Keratinocyte (primary cell): ENCODE data around the gene DNAH11. TPM values are rescaled to one million over a fixed set of nuclear protein-coding genes. Genes with fewer than 3 reads are reported as not detected.

Experiments used
- DNase-seq: peaks from one replicate; pipeline ENCODE4 v3.0.0-alpha.2; 2011; ENCODE audit warnings: low read depth, missing footprints, low spot score
- FAIRE-seq: peaks from 2 replicates; lab custom pipeline; 2011; peaks lifted over from hg19 to GRCh38; lab: Jason Lieb, UNC
- H2AFZ ChIP-seq: 2 replicates; pipeline ENCODE4 v1.6.0; 2012; ENCODE audit warnings: low read length, control low read depth, inconsistent platforms; ENCODE audit not compliant: control insufficient read depth
- H3K27ac ChIP-seq: 2 replicates; pipeline ENCODE4 v1.5.1; 2011; ENCODE audit warnings: low read length; ENCODE audit not compliant: control insufficient read depth, insufficient read depth
- H3K27me3 ChIP-seq: 3 replicates; pipeline ENCODE4 v1.6.0; 2011; ENCODE audit warnings: low read length; ENCODE audit not compliant: control insufficient read depth, insufficient read depth; ENCODE audit errors: extremely low read depth
- H3K36me3 ChIP-seq, 2 experiments: 2 replicates in 1 of 2; 3 replicates in 1 of 2; pipeline ENCODE4 v1.5.1; 2011; ENCODE audit warnings: low read length in 2 of 2, mild to moderate bottlenecking in 1 of 2; ENCODE audit not compliant: control insufficient read depth in 2 of 2, insufficient read depth in 2 of 2; ENCODE audit errors: extremely low read depth in 1 of 2
- H3K4me1 ChIP-seq: 3 replicates; pipeline ENCODE4 v1.5.1; 2011; ENCODE audit warnings: low read length; ENCODE audit not compliant: control insufficient read depth, insufficient read depth; ENCODE audit errors: extremely low read depth
- H3K4me2 ChIP-seq: 3 replicates; pipeline ENCODE4 v1.6.0; 2011; ENCODE audit warnings: low read depth, low read length; ENCODE audit not compliant: control insufficient read depth, insufficient read depth; ENCODE audit errors: extremely low read depth
- H3K4me3 ChIP-seq, 3 experiments: fragments of 200-600 bp in 1 of 3; sonication (generic) in 1 of 3; 2 replicates in 2 of 3; 3 replicates in 1 of 3; pipeline ENCODE4 v1.5.1; 2011 to 2016; ENCODE audit warnings: low read length in 3 of 3, mild to moderate bottlenecking in 3 of 3, control low read depth in 2 of 3, inconsistent platforms in 1 of 3, low read depth in 1 of 3, mixed read lengths in 1 of 3, mixed run types in 1 of 3, moderate library complexity in 1 of 3; ENCODE audit not compliant: control insufficient read depth in 2 of 3, insufficient read depth in 2 of 3; ENCODE audit errors: extremely low read depth in 1 of 3
- H3K79me2 ChIP-seq: 2 replicates; pipeline ENCODE4 v1.6.0; 2012; ENCODE audit warnings: low read length; ENCODE audit not compliant: control insufficient read depth, insufficient read depth
- H3K9ac ChIP-seq: 3 replicates; pipeline ENCODE4 v1.6.0; 2011; ENCODE audit warnings: low read length; ENCODE audit not compliant: control insufficient read depth, insufficient read depth; ENCODE audit errors: extremely low read depth
- H3K9me1 ChIP-seq: 3 replicates; pipeline ENCODE4 v1.6.0; 2011; ENCODE audit warnings: low read length; ENCODE audit not compliant: control insufficient read depth, insufficient read depth; ENCODE audit errors: extremely low read depth
- H3K9me3 ChIP-seq: 2 replicates; pipeline ENCODE4 v1.5.1; 2012; ENCODE audit warnings: low read depth, low read length; ENCODE audit not compliant: control insufficient read depth
- H4K20me1 ChIP-seq: 3 replicates; pipeline ENCODE4 v1.6.0; 2011; ENCODE audit warnings: low read length; ENCODE audit not compliant: control insufficient read depth, insufficient read depth; ENCODE audit errors: extremely low read depth
- EZH2 ChIP-seq: IDR thresholded peaks from one replicate; pipeline ENCODE4 v1.6.1; 2012; ENCODE audit warnings: inconsistent platforms, mild to moderate bottlenecking, low read length, moderate library complexity
- dilution Hi-C: fragments of 300-500 bp; cut with MboI; formaldehyde crosslinking; loops from one replicate; pipeline ENCODE4 v1.7.0; 2020; ENCODE audit warnings: low sequenced_read_pairs; ENCODE audit not compliant: extremely low pct_ligation_motif_present
- polyA plus RNA-seq, 5 experiments: library from polyadenylated mRNA; depleted of rRNA in 3 of 5; stranded (reverse) in 3 of 5; stranded (forward) in 1 of 5; unstranded in 1 of 5; fragments of >200 nt; gene quantifications; 1 replicate in 1 of 5; 2 replicates in 3 of 5; 3 replicates in 1 of 5; pipeline versions ENCODE4 v1.2.1 to v1.2.3, GENCODE V29; 2011 to 2012; ENCODE audit warnings: missing spikeins in 2 of 5, low read depth in 1 of 5, low replicate concordance in 1 of 5
- TF ChIP-seq, protein P1 (sequence below), 3 experiments: IDR thresholded peaks in 1 of 3; conservative IDR thresholded peaks in 1 of 3; optimal IDR thresholded peaks in 1 of 3; 2 replicates in 2 of 3; 3 replicates in 1 of 3; pipeline versions ENCODE3 to v1.5.1; 2011; ENCODE audit warnings: low read length in 3 of 3, mild to moderate bottlenecking in 3 of 3, moderate library complexity in 2 of 3, control low read depth in 1 of 3, inconsistent platforms in 1 of 3; ENCODE audit not compliant: insufficient read depth in 2 of 3; ENCODE audit errors: extremely low read depth in 1 of 3

DNAH11 gene
- polyA plus RNA-seq, 1 donor (not counting 4 experiments of a cell fraction or from before 2014, with no cell fraction given): 0.21 TPM

DNA sequence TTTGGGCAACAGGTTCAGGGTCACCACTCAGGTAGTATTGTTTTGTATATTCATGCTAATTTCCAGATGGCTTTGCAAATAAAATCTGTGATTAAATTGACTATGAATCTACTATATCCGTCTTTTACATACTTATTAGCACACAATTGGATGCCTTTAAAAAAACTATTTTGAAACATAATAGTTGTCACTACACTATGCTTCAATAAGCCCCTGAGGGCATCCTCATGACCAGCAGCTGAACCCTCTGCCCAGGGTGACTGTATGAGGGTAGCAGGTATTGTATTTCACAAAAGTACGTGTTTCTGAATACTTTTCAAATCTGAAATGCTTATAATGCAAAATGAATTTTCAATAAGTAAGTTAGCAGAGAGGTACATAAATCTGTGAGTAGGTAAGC is 97.3 kb downstream of the DNAH11 start:
- Histone ChIP-seq H3K4me3 (no peak overlapping the region), H3K27ac (no peak overlapping the region), H3K79me2 (no peaks in the 10 kb centered on the region), H4K20me1 (no peaks in the 10 kb centered on the region), H3K27me3 (no peaks in the 10 kb centered on the region), H3K9ac (no peak overlapping the region), H3K4me1 (no peaks in the 10 kb centered on the region), H3K36me3 (no peaks in the 10 kb centered on the region), H3K9me3 (no peaks in the 10 kb centered on the region), H2AFZ (no peak overlapping the region), H3K9me1 (no peaks in the 10 kb centered on the region), H3K4me2 (no peak overlapping the region)
- TF ChIP-seq, protein P1, sequence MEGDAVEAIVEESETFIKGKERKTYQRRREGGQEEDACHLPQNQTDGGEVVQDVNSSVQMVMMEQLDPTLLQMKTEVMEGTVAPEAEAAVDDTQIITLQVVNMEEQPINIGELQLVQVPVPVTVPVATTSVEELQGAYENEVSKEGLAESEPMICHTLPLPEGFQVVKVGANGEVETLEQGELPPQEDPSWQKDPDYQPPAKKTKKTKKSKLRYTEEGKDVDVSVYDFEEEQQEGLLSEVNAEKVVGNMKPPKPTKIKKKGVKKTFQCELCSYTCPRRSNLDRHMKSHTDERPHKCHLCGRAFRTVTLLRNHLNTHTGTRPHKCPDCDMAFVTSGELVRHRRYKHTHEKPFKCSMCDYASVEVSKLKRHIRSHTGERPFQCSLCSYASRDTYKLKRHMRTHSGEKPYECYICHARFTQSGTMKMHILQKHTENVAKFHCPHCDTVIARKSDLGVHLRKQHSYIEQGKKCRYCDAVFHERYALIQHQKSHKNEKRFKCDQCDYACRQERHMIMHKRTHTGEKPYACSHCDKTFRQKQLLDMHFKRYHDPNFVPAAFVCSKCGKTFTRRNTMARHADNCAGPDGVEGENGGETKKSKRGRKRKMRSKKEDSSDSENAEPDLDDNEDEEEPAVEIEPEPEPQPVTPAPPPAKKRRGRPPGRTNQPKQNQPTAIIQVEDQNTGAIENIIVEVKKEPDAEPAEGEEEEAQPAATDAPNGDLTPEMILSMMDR (optimal IDR thresholded peaks at IDR 0.05 in 1 of 3, IDR thresholded peaks at IDR 0.05 in 1 of 3, conservative IDR thresholded peaks at IDR 0.05 in 1 of 3; ENCODE audit: extremely low read depth in 1 of 3, insufficient read depth in 2 of 3, low read length in 3 of 3): no peak
- TF ChIP-seq EZH2: no peak
- dilution Hi-C loops: no loop called here
- DNase-seq (no peak), FAIRE-seq (no peak)

DNA sequence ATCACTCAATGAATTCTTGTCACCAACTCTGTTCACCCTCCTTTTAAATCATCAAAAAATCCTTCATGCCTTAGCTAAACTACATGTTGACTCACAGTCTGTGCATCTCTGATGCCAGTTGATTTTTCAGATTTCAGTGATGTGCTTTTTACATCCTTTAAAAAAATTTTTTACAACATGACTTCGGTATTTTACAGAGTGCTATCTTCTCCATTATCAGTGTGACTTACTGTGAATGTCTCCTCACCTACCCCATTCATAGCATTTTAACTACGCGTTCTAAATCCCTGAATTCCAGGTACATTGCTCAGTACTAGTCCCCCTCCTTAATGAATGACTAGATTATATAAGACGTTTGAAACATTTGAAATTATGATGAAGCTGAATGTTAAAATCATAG is 98.7 kb downstream of the DNAH11 start:
- DNase-seq: no peak
- Histone ChIP-seq H3K9me3 (no peaks in the 10 kb centered on the region), H3K9me1 (no peaks in the 10 kb centered on the region), H3K36me3 (no peaks in the 10 kb centered on the region), H3K27me3 (no peaks in the 10 kb centered on the region), H4K20me1 (no peaks in the 10 kb centered on the region), H3K79me2 (no peaks in the 10 kb centered on the region), H3K9ac (no peak overlapping the region), H2AFZ (no peak overlapping the region), H3K4me3 (no peak overlapping the region), H3K4me2 (no peak overlapping the region), H3K27ac (no peak overlapping the region), H3K4me1 (no peaks in the 10 kb centered on the region)
- no peak for TF ChIP-seq EZH2
- TF ChIP-seq, protein P1 (optimal IDR thresholded peaks at IDR 0.05 in 1 of 3, IDR thresholded peaks at IDR 0.05 in 1 of 3, conservative IDR thresholded peaks at IDR 0.05 in 1 of 3; ENCODE audit: extremely low read depth in 1 of 3, insufficient read depth in 2 of 3, low read length in 3 of 3): no peak
- FAIRE-seq: no peak
- dilution Hi-C loops: no loop called here
